ENCODE data around the gene CNTNAP2. TPM values are rescaled to one million over a fixed set of nuclear protein-coding genes. Genes with fewer than 3 reads are reported as not detected.
"Not testable (repeated sequence)": the region's sequence is repeated elsewhere in the genome, so short reads cannot be mapped to it uniquely, and the experiment has no call there.

CNTNAP2 gene
- total RNA-seq, 2 donors from 2014 or later, result not detected

- Mint-ChIP-seq H3K36me3 (ENCODE audit: low read depth) (no peaks in the 10 kb centered on the region), H3K27me3 (no peaks in the 10 kb centered on the region), H3K27ac (no peak overlapping the region), H3K4me1 (no peaks in the 10 kb centered on the region), H3K9me3 (no peaks in the 10 kb centered on the region), H3K4me3 (no peak overlapping the region)
- ATAC-seq (replicated peaks), result no peak
These were observed 1934.0 kb downstream of the CNTNAP2 start for GRCh38 chr7:148050492-148051158.

GRCh38 chr7:148056406-148056805, 1939.8 kb downstream of the CNTNAP2 start:
- H3K4me3 Mint-ChIP-seq, result no peak overlapping the region
- H3K27me3 Mint-ChIP-seq, result no peaks in the 10 kb centered on the region
- H3K4me1 Mint-ChIP-seq, result no peaks in the 10 kb centered on the region
- H3K36me3 Mint-ChIP-seq (ENCODE audit: low read depth), result no peaks in the 10 kb centered on the region
- ATAC-seq (replicated peaks), result no peak
- no peaks in the 10 kb centered on the region for H3K9me3 Mint-ChIP-seq
- H3K27ac Mint-ChIP-seq, result no peak overlapping the region

- no peak overlapping the region for H3K4me3 Mint-ChIP-seq
These were observed 1941.5 kb downstream of the CNTNAP2 start for GRCh38 chr7:148058092-148058491.

GRCh38 chr7:148058753-148059152, 1942.2 kb downstream of the CNTNAP2 start:
- no peak for ATAC-seq (replicated peaks)
- no peak overlapping the region for H3K27ac Mint-ChIP-seq
- H3K27me3 Mint-ChIP-seq, result no peaks in the 10 kb centered on the region
- no peaks in the 10 kb centered on the region for H3K36me3 Mint-ChIP-seq (ENCODE audit: low read depth)
- no peak overlapping the region for H3K4me3 Mint-ChIP-seq
- H3K4me1 Mint-ChIP-seq, result no peaks in the 10 kb centered on the region
- H3K9me3 Mint-ChIP-seq, result no peaks in the 10 kb centered on the region

More at GRCh38 chr7:148058092-148058491, 1941.5 kb downstream of the CNTNAP2 start:
- Mint-ChIP-seq H3K4me1 (no peaks in the 10 kb centered on the region), H3K27ac (no peak overlapping the region), H3K36me3 (ENCODE audit: low read depth) (no peaks in the 10 kb centered on the region), H3K9me3 (no peaks in the 10 kb centered on the region), H3K27me3 (no peaks in the 10 kb centered on the region)
- no peak for ATAC-seq (replicated peaks)

GRCh38 chr7:148060724-148061123, 1944.1 kb downstream of the CNTNAP2 start:
- no peaks in the 10 kb centered on the region for H3K4me1 Mint-ChIP-seq

GRCh38 chr7:148078111-148078510, 1961.5 kb downstream of the CNTNAP2 start:
- H3K36me3 Mint-ChIP-seq (ENCODE audit: low read depth); H3K9me3 Mint-ChIP-seq; H3K4me1 Mint-ChIP-seq; H3K27ac Mint-ChIP-seq; H3K27me3 Mint-ChIP-seq; H3K4me3 Mint-ChIP-seq; ATAC-seq (replicated peaks): not testable (repeated sequence)

More at GRCh38 chr7:148060724-148061123, 1944.1 kb downstream of the CNTNAP2 start:
- ATAC-seq (replicated peaks), result no peak
- Mint-ChIP-seq H3K36me3 (ENCODE audit: low read depth) (no peaks in the 10 kb centered on the region), H3K9me3 (peaks cover 4% of the 10 kb centered on the region), H3K27me3 (no peaks in the 10 kb centered on the region), H3K4me3 (no peak overlapping the region), H3K27ac (no peak overlapping the region)

GRCh38 chr7:148079206-148080080, 1962.8 kb downstream of the CNTNAP2 start:
- Mint-ChIP-seq H3K4me1 (no peaks in the 10 kb centered on the region), H3K27me3 (peaks cover 8% of the 10 kb centered on the region), H3K9me3 (no peaks in the 10 kb centered on the region), H3K27ac (no peak overlapping the region), H3K36me3 (ENCODE audit: low read depth) (no peaks in the 10 kb centered on the region), H3K4me3 (no peak overlapping the region)
- no peak for ATAC-seq (replicated peaks)

GRCh38 chr7:148083448-148083847, 1966.8 kb downstream of the CNTNAP2 start:
- H3K27me3 Mint-ChIP-seq, result peaks cover 22% of the 10 kb centered on the region
- no peak for ATAC-seq (replicated peaks)
- H3K4me3 Mint-ChIP-seq, result no peak overlapping the region
- no peaks in the 10 kb centered on the region for H3K9me3 Mint-ChIP-seq
- no peaks in the 10 kb centered on the region for H3K36me3 Mint-ChIP-seq (ENCODE audit: low read depth)
- no peaks in the 10 kb centered on the region for H3K4me1 Mint-ChIP-seq
- H3K27ac Mint-ChIP-seq, result no peak overlapping the region

GRCh38 chr7:148084138-148084537, 1967.5 kb downstream of the CNTNAP2 start:
- Mint-ChIP-seq H3K27ac (no peak overlapping the region), H3K4me1 (no peaks in the 10 kb centered on the region), H3K9me3 (no peaks in the 10 kb centered on the region), H3K36me3 (ENCODE audit: low read depth) (no peaks in the 10 kb centered on the region), H3K27me3 (peaks cover 23% of the 10 kb centered on the region), H3K4me3 (no peak overlapping the region)
- ATAC-seq (replicated peaks), result no peak

- no peak for ATAC-seq (replicated peaks)
- Mint-ChIP-seq H3K9me3 (no peaks in the 10 kb centered on the region), H3K4me3 (no peak overlapping the region), H3K4me1 (no peaks in the 10 kb centered on the region), H3K36me3 (ENCODE audit: low read depth) (no peaks in the 10 kb centered on the region), H3K27me3 (peaks cover 26% of the 10 kb centered on the region), H3K27ac (no peak overlapping the region)
These were observed 1975.3 kb downstream of the CNTNAP2 start for GRCh38 chr7:148091882-148092281.

- no peak for ATAC-seq (replicated peaks)
- H3K36me3 Mint-ChIP-seq (ENCODE audit: low read depth), result no peaks in the 10 kb centered on the region
- no peak overlapping the region for H3K4me3 Mint-ChIP-seq
- no peaks in the 10 kb centered on the region for H3K9me3 Mint-ChIP-seq
- no peak overlapping the region for H3K27ac Mint-ChIP-seq
- peaks cover 11% of the 10 kb centered on the region for H3K27me3 Mint-ChIP-seq
- no peaks in the 10 kb centered on the region for H3K4me1 Mint-ChIP-seq
These were observed 1977.0 kb downstream of the CNTNAP2 start for GRCh38 chr7:148093375-148094166.

GRCh38 chr7:148095066-148095465, 1978.5 kb downstream of the CNTNAP2 start:
- Mint-ChIP-seq H3K4me3 (no peak overlapping the region), H3K4me1 (no peaks in the 10 kb centered on the region), H3K36me3 (ENCODE audit: low read depth) (no peaks in the 10 kb centered on the region), H3K27me3 (peaks cover 11% of the 10 kb centered on the region), H3K9me3 (no peaks in the 10 kb centered on the region), H3K27ac (no peak overlapping the region)
- no peak for ATAC-seq (replicated peaks)

- no peaks in the 10 kb centered on the region for H3K36me3 Mint-ChIP-seq (ENCODE audit: low read depth)
- H3K27ac Mint-ChIP-seq, result no peak overlapping the region
- H3K9me3 Mint-ChIP-seq, result peaks cover 3% of the 10 kb centered on the region
- H3K4me3 Mint-ChIP-seq, result no peak overlapping the region
- peaks cover 20% of the 10 kb centered on the region for H3K27me3 Mint-ChIP-seq
- H3K4me1 Mint-ChIP-seq, result no peaks in the 10 kb centered on the region
- no peak for ATAC-seq (replicated peaks)
These were observed 1987.6 kb downstream of the CNTNAP2 start for GRCh38 chr7:148104136-148104716.

- no peaks in the 10 kb centered on the region for H3K36me3 Mint-ChIP-seq (ENCODE audit: low read depth)
- H3K27ac Mint-ChIP-seq, result no peak overlapping the region
- ATAC-seq (replicated peaks), result no peak
- peaks cover 20% of the 10 kb centered on the region for H3K27me3 Mint-ChIP-seq
- H3K4me3 Mint-ChIP-seq, result no peak overlapping the region
- H3K4me1 Mint-ChIP-seq, result no peaks in the 10 kb centered on the region
- peaks cover 3% of the 10 kb centered on the region for H3K9me3 Mint-ChIP-seq
These were observed 1988.3 kb downstream of the CNTNAP2 start for GRCh38 chr7:148104924-148105323.

Data from activated T-helper 17 cell treated with anti-CD3 and anti-CD28 coated beads, Interleukin-2, amount 50 U/mL, for 72 hours (primary cell).